ENCODE data around the gene C3orf20. TPM values are rescaled to one million over a fixed set of nuclear protein-coding genes. Genes with fewer than 3 reads are reported as not detected.

Gene C3orf20
- total RNA-seq, 2 experiments from 2014 or later: 0.08 TPM; not detected in 1

DNA sequence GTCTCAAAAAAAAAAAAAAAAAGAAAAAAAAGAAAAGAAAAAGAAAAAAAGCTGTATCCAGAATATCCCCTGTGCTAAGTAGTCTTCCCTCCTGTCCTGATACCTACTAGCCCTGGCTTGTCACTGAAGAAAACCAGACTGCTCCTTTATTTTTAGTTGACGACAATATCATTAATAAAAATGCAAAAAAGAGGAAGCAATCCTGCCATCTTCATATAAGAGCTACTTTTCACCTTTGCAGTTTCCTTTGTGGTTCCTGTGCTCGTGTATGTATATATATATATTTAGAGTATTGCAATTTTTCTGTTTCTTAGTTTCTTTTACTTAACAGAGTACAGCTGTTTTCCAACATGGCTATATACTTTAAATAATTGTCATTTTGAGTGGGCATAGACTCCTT, 13.6 kb downstream of the C3orf20 start:
- POLR2A ChIA-PET: no interaction called here
- CTCF ChIA-PET: interaction anchor here (0.7 kb wide), 2 partner anchors 1500 to 1546 kb away, joined by 3 to 4 read pairs; no protein-coding TSS in a partner anchor

GRCh38 chr3:14689247-14689980, 14.5 kb downstream of the C3orf20 start:
- ChIA-PET POLR2A (no interaction called here), CTCF (no interaction called here)

- CTCF ChIA-PET: no interaction called here
- POLR2A ChIA-PET: no interaction called here
These were observed 16.3 kb downstream of the C3orf20 start for GRCh38 chr3:14691239-14691638.

GRCh38 chr3:14691719-14692118, 16.8 kb downstream of the C3orf20 start:
- ChIA-PET POLR2A (no interaction called here), CTCF (interaction anchor here (1.8 kb wide), 1 partner anchor 9 kb away, joined by 4 read pairs; no protein-coding TSS in a partner anchor)

GRCh38 chr3:14698601-14699244, 23.8 kb downstream of the C3orf20 start:
- ChIA-PET CTCF (no interaction called here), POLR2A (no interaction called here)

- CTCF ChIA-PET: no interaction called here
These were observed 24.7 kb downstream of the C3orf20 start for GRCh38 chr3:14699643-14700042.

DNA sequence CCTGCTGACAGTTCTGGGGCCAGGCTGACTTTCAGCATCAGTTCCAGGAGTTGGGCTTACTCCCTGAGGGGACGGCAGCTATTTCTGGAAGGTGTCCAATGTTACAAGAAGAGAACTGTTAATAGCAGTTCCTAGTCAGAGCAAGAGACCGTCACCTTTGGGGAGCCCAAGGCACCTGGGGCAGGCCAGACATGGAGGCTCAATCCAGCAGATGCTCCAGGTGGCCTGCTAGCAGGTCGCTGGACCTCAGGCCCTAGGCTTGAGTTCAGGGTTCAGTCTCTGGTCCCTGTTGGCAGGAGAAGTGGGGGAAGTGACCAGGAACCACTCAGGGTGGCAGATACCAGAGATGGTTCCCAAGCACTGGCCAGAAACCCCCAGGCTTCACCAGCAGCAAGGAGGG, 25.9 kb downstream of the C3orf20 start:
- CTCF ChIA-PET: no interaction called here
- POLR2A ChIA-PET: no interaction called here

More at GRCh38 chr3:14699643-14700042, 24.7 kb downstream of the C3orf20 start:
- POLR2A ChIA-PET: no interaction called here

DNA sequence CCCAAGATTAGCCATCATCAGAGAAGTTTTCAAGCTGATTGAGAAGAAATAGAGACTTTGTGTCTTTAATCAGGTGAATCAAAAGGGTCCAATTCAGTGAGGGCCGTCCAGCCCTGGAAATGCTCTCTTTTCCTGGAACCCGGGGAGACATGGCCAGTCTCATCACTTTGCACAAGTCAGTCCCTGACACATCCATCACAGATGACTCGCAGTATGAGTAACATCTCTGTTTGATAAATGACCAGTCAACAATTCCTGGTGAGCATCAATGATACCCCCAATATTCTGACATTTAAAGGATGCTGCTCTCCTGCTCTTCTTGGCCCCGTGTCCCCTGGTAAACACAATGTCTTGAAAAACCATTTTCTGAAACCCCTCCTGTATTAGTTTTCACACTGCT, 26.7 kb downstream of the C3orf20 start:
- POLR2A ChIA-PET: no interaction called here
- CTCF ChIA-PET: no interaction called here

DNA sequence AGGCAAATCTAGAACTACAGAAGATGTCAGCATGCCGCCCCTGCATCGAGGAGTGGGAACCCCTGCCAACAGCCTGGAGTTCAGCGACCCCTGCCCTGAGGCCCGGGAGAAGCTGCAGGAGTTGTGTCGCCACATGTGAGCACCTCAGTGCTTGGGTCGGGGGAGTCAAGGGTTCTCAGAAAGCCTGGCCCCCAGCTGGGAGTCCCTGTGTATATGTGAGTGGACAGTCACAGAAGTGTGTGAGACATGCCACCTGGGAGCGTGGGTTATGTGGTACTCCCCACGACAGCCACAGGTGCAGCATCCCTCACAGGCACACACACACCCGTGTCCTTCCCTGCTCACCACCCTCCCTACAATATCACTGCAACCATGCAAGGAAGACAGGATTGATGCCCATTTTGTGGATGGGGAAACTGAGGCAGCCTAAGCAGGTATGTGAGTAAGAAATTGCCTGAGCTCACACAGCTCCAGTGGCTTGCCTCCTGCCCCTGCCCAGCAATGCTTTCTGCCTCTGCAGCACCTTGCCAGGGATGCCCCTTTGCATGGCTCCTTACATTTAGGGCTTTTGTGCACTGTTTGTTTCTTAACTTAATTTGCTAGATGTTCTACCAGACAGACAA, 28.3 kb downstream of the C3orf20 start:
- ChIA-PET POLR2A (no interaction called here), CTCF (interaction anchor here (1.1 kb wide), 1 partner anchor 29 kb away, joined by 3 read pairs; no protein-coding TSS in a partner anchor)

DNA sequence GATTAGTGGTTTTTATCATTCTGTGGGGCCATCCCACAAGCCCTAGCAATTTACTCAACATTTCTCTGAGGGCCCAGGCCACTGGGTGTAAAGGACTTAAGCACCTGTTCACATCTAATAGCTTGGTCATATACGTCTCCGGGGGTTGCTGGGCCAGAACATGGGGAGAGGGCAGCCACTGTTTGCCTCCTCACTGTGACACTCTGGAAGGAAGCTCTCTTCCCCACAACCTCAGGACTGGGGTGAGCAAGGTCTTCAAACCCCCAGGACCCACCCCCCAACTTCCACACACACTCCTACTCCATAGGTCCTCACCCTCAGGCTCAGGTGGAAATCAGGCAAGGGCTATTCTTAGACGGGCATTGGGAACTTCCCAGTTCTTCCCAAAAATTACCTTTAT, 28.9 kb downstream of the C3orf20 start:
- POLR2A ChIA-PET: no interaction called here
- CTCF ChIA-PET: interaction anchor here (1.1 kb wide), 1 partner anchor 30 kb away, joined by 3 read pairs; no protein-coding TSS in a partner anchor

DNA sequence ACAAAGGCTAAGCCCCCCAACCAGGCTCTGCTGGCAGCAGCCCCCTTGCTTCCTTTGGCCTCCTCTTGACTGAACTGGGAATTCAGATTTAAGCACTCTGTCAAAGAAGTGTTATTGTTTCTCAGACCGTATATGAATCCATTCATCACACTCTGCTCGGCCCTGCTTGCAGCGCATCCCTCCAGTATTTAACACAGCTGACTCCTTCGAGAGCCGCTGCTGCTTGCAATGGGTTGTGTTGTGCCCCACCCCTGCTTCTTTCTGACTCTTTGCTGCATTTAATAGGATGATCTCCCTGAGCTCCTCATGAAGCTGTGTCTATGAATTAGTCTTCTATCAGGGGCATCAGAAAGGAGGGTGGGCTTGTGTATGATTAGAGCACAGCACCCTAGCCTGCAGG, 31.2 kb downstream of the C3orf20 start:
- ChIA-PET POLR2A (no interaction called here), CTCF (no interaction called here)

DNA sequence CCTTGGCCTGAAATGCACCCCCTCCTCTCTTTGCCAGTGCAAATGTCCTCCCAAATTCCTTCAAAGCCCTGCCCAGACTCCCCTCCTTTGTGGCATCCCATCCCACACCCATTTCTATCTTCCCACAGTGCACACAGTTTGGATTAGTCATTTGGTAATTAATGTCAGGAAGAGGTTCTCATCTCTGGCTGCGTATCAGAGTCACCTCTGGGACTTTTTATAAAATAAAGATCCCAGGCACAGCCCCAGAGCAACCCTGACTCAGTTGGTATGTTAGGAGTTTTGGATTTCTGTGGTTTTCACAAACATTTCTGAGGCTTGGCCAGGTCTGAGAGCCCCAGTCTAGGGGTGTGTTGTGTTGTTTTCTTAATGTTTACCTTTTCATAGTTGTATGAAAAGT, 41.6 kb downstream of the C3orf20 start:
- CTCF ChIA-PET: no interaction called here

DNA sequence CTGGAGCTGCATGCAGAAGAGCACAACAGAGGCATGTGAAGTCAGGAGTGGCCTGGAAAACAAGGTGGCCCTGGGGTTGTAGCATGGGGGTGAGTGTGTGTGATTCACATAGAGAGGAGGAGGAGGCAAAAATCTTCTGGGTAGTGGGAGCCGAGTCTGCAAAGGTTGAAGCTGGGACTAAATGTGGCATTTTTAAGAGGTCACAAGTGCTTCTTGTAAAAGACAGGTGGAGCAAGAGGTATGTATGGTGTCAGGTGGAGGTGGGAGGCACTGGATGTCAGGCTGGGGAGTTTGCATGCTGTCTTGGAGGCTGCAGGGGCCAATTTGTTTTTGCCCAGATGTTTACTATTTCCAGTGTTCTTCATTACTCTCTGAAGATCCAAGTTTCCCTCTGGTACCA, 42.4 kb downstream of the C3orf20 start:
- ChIA-PET POLR2A (no interaction called here), CTCF (no interaction called here)

More for the DNA sequence above, 41.6 kb downstream of the C3orf20 start:
- POLR2A ChIA-PET: no interaction called here

DNA sequence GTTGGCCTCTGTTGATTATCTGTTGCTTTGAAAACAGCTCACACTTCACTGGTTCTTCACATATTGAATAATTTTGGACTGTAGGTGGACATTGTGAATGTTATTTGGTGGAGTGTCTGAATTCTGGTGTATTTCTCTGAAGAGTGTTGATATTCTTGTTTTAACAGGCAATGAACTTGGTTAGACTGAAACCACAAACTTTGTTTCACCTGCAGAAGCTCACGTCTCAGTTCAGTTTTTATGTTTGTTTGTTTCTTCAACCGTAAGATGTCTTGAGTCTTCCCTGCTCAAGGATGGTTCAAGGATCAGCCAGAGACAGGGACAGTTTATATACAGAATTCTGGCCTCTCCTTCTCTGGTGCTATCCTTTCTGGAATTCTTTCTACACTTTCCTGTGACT, 43.6 kb downstream of the C3orf20 start:
- ChIA-PET CTCF (no interaction called here), POLR2A (no interaction called here)

- ChIA-PET CTCF (no interaction called here), POLR2A (no interaction called here)
These were observed 44.1 kb downstream of the C3orf20 start for GRCh38 chr3:14719006-14719405.

- ChIA-PET POLR2A (no interaction called here), CTCF (no interaction called here)
These were observed 46.4 kb downstream of the C3orf20 start for GRCh38 chr3:14721126-14721864.

GRCh38 chr3:14725013-14725412, 50.1 kb downstream of the C3orf20 start:
- ChIA-PET POLR2A (no interaction called here), CTCF (interaction anchor here (0.7 kb wide), 1 partner anchor 36 kb away, joined by 3 read pairs; no protein-coding TSS in a partner anchor)

GRCh38 chr3:14725564-14726440, 50.9 kb downstream of the C3orf20 start:
- CTCF ChIA-PET: no interaction called here
- POLR2A ChIA-PET: no interaction called here

GRCh38 chr3:14726441-14726780, 51.5 kb downstream of the C3orf20 start:
- ChIA-PET CTCF (no interaction called here), POLR2A (no interaction called here)

GRCh38 chr3:14728113-14728512, 53.2 kb downstream of the C3orf20 start:
- ChIA-PET POLR2A (no interaction called here), CTCF (no interaction called here)
